Measurements from ENCODE around the gene CCS.

DNA sequence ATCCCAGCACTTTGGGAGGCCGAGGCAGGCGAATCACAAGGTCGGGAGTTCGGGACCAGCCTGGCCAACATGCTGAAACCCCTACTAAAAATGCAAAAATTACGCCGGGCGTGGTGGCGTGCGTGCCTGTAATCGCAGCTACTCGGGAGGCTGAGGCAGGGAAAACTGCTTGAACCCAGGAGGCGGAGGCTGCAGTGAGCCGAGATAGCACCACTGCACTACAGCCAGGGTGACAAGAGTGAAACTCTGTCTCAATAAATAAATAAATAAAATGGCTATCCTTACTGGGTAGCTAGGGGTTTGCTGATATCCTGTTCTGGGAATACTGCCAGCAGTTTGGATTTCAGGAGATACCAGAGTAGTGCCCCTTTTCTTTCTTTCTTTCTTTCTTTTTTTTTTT lies 21.1 kb downstream of the CCS start:
- TF ChIP-seq, protein P1, sequence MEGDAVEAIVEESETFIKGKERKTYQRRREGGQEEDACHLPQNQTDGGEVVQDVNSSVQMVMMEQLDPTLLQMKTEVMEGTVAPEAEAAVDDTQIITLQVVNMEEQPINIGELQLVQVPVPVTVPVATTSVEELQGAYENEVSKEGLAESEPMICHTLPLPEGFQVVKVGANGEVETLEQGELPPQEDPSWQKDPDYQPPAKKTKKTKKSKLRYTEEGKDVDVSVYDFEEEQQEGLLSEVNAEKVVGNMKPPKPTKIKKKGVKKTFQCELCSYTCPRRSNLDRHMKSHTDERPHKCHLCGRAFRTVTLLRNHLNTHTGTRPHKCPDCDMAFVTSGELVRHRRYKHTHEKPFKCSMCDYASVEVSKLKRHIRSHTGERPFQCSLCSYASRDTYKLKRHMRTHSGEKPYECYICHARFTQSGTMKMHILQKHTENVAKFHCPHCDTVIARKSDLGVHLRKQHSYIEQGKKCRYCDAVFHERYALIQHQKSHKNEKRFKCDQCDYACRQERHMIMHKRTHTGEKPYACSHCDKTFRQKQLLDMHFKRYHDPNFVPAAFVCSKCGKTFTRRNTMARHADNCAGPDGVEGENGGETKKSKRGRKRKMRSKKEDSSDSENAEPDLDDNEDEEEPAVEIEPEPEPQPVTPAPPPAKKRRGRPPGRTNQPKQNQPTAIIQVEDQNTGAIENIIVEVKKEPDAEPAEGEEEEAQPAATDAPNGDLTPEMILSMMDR (conservative IDR thresholded peaks at IDR 0.05): no peak
- no peak for TF ChIP-seq EZH2 (IDR thresholded peaks at IDR 0.05; ENCODE audit: low read depth)
